K562 (cell line): ENCODE results near the gene DLK2. TPM values are rescaled to one million over a fixed set of nuclear protein-coding genes. Genes with fewer than 3 reads are reported as not detected.
A peak's percentile ranks its signal among the peaks of the same experiment; 100 is the strongest.

Source experiments
- ATAC-seq: fragments of 200-7000 bp; cut with Tn5 transposase; 3 replicates; pipeline ENCODE4 v1.9.1; 2020; ENCODE audit warnings: moderate library complexity
- BruUV-seq: library from RNA; stranded (reverse); fragments of 400-500 nt; replicated peaks from 2 replicates; lab custom pipeline; 2021; lab: Mats Ljungman, UMichigan
- CTCF ChIA-PET: fragments of 300-600 bp; formaldehyde crosslinking; extraction: SDS; loops from one replicate; lab custom pipeline; 2021; ENCODE audit warnings: low intra/inter-chr PET ratio; lab: Yijun Ruan, JAX
- POLR2A ChIA-PET: fragments of 300-600, 350-650 bp; sonication (Branson Sonifier 250); formaldehyde crosslinking; extraction: SDS; loops from one replicate; lab custom pipeline; 2021; ENCODE audit warnings: antibody characterized with exemption, inconsistent platforms; lab: Yijun Ruan, JAX
- DNase-seq, 4 experiments: peaks; one replicate each; pipeline versions ENCODE4 v3.0.0 to v3.0.0-alpha.2; 2011 to 2018; ENCODE audit warnings: low spot score in 3 of 4, mixed read lengths in 3 of 4; ENCODE audit errors: extremely low read depth in 1 of 4
- FAIRE-seq: peaks from 2 replicates; lab custom pipeline; 2011; peaks lifted over from hg19 to GRCh38; lab: Jason Lieb, UNC
- H2AFZ ChIP-seq: 2 replicates; pipeline ENCODE4 v1.6.0; 2011; ENCODE audit warnings: low read depth, low read length, control low read depth, inconsistent platforms
- H3K27ac ChIP-seq: fragments of 200-600 bp; 3 replicates; pipeline ENCODE4 v1.8.0; 2011; ENCODE audit warnings: low read depth, mild to moderate bottlenecking, control low read depth, inconsistent platforms, low read length, moderate library complexity, mixed read lengths; ENCODE audit errors: extremely low read depth
- H3K27me3 ChIP-seq, 2 experiments: fragments of 300-600 bp in 1 of 2; 2 replicates in 1 of 2; 3 replicates in 1 of 2; pipeline versions ENCODE4 v1.6.0 to v1.8.0; 2011; ENCODE audit warnings: inconsistent platforms in 2 of 2, low read length in 2 of 2, mild to moderate bottlenecking in 1 of 2, mixed read lengths in 1 of 2, moderate library complexity in 1 of 2; ENCODE audit not compliant: control insufficient read depth in 2 of 2, insufficient read depth in 2 of 2
- H3K36me3 ChIP-seq: fragments of 300-600 bp; 3 replicates; pipeline ENCODE4 v1.8.0; 2011; ENCODE audit warnings: mild to moderate bottlenecking, low read length, inconsistent platforms; ENCODE audit not compliant: control insufficient read depth, insufficient read depth
- H3K4me1 ChIP-seq, 2 experiments: fragments of 200-600 bp in 1 of 2; replicated peaks in 1 of 2; 2 replicates in 1 of 2; 3 replicates in 1 of 2; pipeline versions ENCODE4 v1.5.1 to v1.8.0; 2011; ENCODE audit warnings: inconsistent platforms in 2 of 2, low read length in 2 of 2, mild to moderate bottlenecking in 1 of 2, mixed read lengths in 1 of 2, moderate library complexity in 1 of 2; ENCODE audit not compliant: control insufficient read depth in 2 of 2, insufficient read depth in 2 of 2
- H3K4me2 ChIP-seq: 2 replicates; pipeline ENCODE4 v1.6.1; 2011; ENCODE audit warnings: low read length, control low read depth, inconsistent platforms, mixed read lengths; ENCODE audit not compliant: insufficient read depth
- H3K4me3 ChIP-seq: fragments of 200-600 bp; sonication (generic), shearing (Covaris generic); 2 replicates; pipeline ENCODE4 v1.5.1; 2016; ENCODE audit warnings: control low read depth, inconsistent platforms
- H3K79me2 ChIP-seq: fragments of 200-600 bp; 3 replicates; pipeline ENCODE4 v1.8.0; 2011; ENCODE audit warnings: low read length, inconsistent platforms; ENCODE audit not compliant: control insufficient read depth, insufficient read depth
- H3K9ac ChIP-seq, 2 experiments: 2 replicates each; pipeline versions ENCODE4 v1.6.0 to v1.6.1; 2011; ENCODE audit warnings: low read depth in 2 of 2, low read length in 2 of 2, control low read depth in 1 of 2, inconsistent platforms in 1 of 2, mild to moderate bottlenecking in 1 of 2, mixed read lengths in 1 of 2; ENCODE audit not compliant: insufficient read depth in 1 of 2
- H3K9me1 ChIP-seq: one replicate; pipeline ENCODE4 v1.6.0; 2011; ENCODE audit warnings: inconsistent platforms, mild to moderate bottlenecking, low read length, moderate library complexity; ENCODE audit not compliant: control insufficient read depth, insufficient read depth
- H3K9me3 ChIP-seq: replicated peaks from 2 replicates; pipeline ENCODE4 v1.5.1; 2011; ENCODE audit warnings: low read depth, low read length, inconsistent platforms; ENCODE audit not compliant: control insufficient read depth, insufficient read depth
- H4K20me1 ChIP-seq: replicated peaks from 2 replicates; pipeline ENCODE4 v1.6.1; 2011; ENCODE audit warnings: low read length, inconsistent platforms, mixed read lengths; ENCODE audit not compliant: control insufficient read depth, insufficient read depth
- ETS2 ChIP-seq: IDR thresholded peaks from 2 replicates; pipeline ENCODE4 v1.6.1; 2016; ENCODE audit warnings: borderline replicate concordance, missing genetic modification characterization, mild to moderate bottlenecking, moderate library complexity, missing compliant biosample characterization; ENCODE audit not compliant: poor library complexity, severe bottlenecking
- GABPB1 ChIP-seq: sonication (generic); formaldehyde crosslinking; IDR thresholded peaks from 2 replicates; pipeline ENCODE4 v1.8.0; 2022; ENCODE audit warnings: mild to moderate bottlenecking, missing genetic modification reagents
- IFI16 ChIP-seq: fragments of 250-450 bp; sonication (Bioruptor Pico); IDR thresholded peaks from 2 replicates; pipeline ENCODE4 v2.1.2; 2022; ENCODE audit warnings: mild to moderate bottlenecking, inconsistent platforms
- KDM4B ChIP-seq, 2 experiments: fragments of 450-650 bp in 1 of 2; sonication (generic) in 1 of 2; IDR thresholded peaks; 2 replicates each; pipeline ENCODE4 v1.6.1; 2016 to 2017; ENCODE audit warnings: borderline replicate concordance in 2 of 2, antibody characterized with exemption in 1 of 2, low read depth in 1 of 2, mild to moderate bottlenecking in 1 of 2
- KHSRP ChIP-seq: fragments of 450-650 bp; IDR thresholded peaks from 2 replicates; pipeline ENCODE4 v1.6.1; 2017
- NR1H2 ChIP-seq: sonication (generic); formaldehyde crosslinking; IDR thresholded peaks from 2 replicates; pipeline ENCODE4 v1.4.0; 2020; ENCODE audit warnings: mild to moderate bottlenecking, missing genetic modification reagents
- POLR2A ChIP-seq: fragments of 450-650 bp; conservative IDR thresholded peaks from 2 replicates; pipeline ENCODE4 v1.6.1; 2016
- TCF3 ChIP-seq: sonication (generic); formaldehyde crosslinking; IDR thresholded peaks from 2 replicates; pipeline ENCODE4 v1.4.0; 2020; ENCODE audit warnings: mild to moderate bottlenecking, missing genetic modification reagents
- ZNF444 ChIP-seq: fragments of 250-450 bp; sonication (Bioruptor Pico); IDR thresholded peaks from 2 replicates; pipeline ENCODE4 v1.4.0; 2020; ENCODE audit warnings: mild to moderate bottlenecking, moderate library complexity
- ZNF766 ChIP-seq: fragments of 200-800 bp; sonication (Bioruptor generic); conservative IDR thresholded peaks from 2 replicates; pipeline ENCODE4 v1.6.1; 2016; ENCODE audit warnings: missing genetic modification characterization, missing compliant biosample characterization
- ZNF778 ChIP-seq: fragments of 450-650 bp; formaldehyde crosslinking; IDR thresholded peaks from 2 replicates; pipeline ENCODE4 v1.4.0; 2020; ENCODE audit warnings: mild to moderate bottlenecking, moderate library complexity
- WGBS: fragments of 100-300 bp; shearing (Covaris generic); methylation state at CpG from one replicate; pipeline ENCODE4 v1.1.6; 2016; ENCODE audit warnings: low coverage, mixed read lengths; ENCODE audit not compliant: insufficient coverage; ENCODE audit errors: missing lambda C conversion rate; 5-methylcytosine and 5-hydroxymethylcytosine counted together
- in situ Hi-C: fragments of 300-500 bp; cut with MboI; formaldehyde crosslinking; loops from 4 replicates; pipeline ENCODE4 v1.15.0; 2018; ENCODE audit warnings: inconsistent platforms, mixed read lengths
- intact Hi-C: fragments of 100-400 bp; cut with micrococcal nuclease; formaldehyde crosslinking; loops from 2 replicates; pipeline ENCODE4 v1.14.2; 2022
- polyA plus RNA-seq, 8 experiments: library from polyadenylated mRNA; depleted of rRNA in 4 of 8; stranded (reverse) in 5 of 8; unstranded in 3 of 8; fragments of >200 nt; fragmentation: Nextera tagmentation in 2 of 8; fragmentation: Illumina TruSeq in 1 of 8; extraction: Ambion mirVana in 2 of 8; extraction: Trizol in 1 of 8; gene quantifications; 2 replicates each; pipeline versions ENCODE4 v1.2.1 to v1.2.3, GENCODE V29; 2011 to 2014; ENCODE audit warnings: inconsistent platforms in 1 of 8, missing spikeins in 1 of 8
- total RNA-seq, 7 experiments: library from RNA; depleted of rRNA in 6 of 7; stranded (reverse); fragments of >200 nt in 6 of 7; fragmentation: Illumina TruSeq in 2 of 7; extraction: Trizol in 2 of 7; gene quantifications; 2 replicates each; pipeline versions ENCODE4 v1.2.1 to v1.2.3, GENCODE V29; 2011 to 2021; ENCODE audit warnings: low replicate concordance in 1 of 7
- TF ChIP-seq, protein P1 (sequence below): sonication (generic); formaldehyde crosslinking; IDR thresholded peaks from 2 replicates; pipeline ENCODE4 v1.8.0; 2023; ENCODE audit warnings: mild to moderate bottlenecking, missing genetic modification reagents

DLK2 gene
- total and polyA plus RNA-seq, 9 of the 15 experiments (the other 6 are each of a cell fraction or from before 2014, with no cell fraction given) = 0.11 to 0.53 (median 0.29) TPM; not detected in 3

DNA sequence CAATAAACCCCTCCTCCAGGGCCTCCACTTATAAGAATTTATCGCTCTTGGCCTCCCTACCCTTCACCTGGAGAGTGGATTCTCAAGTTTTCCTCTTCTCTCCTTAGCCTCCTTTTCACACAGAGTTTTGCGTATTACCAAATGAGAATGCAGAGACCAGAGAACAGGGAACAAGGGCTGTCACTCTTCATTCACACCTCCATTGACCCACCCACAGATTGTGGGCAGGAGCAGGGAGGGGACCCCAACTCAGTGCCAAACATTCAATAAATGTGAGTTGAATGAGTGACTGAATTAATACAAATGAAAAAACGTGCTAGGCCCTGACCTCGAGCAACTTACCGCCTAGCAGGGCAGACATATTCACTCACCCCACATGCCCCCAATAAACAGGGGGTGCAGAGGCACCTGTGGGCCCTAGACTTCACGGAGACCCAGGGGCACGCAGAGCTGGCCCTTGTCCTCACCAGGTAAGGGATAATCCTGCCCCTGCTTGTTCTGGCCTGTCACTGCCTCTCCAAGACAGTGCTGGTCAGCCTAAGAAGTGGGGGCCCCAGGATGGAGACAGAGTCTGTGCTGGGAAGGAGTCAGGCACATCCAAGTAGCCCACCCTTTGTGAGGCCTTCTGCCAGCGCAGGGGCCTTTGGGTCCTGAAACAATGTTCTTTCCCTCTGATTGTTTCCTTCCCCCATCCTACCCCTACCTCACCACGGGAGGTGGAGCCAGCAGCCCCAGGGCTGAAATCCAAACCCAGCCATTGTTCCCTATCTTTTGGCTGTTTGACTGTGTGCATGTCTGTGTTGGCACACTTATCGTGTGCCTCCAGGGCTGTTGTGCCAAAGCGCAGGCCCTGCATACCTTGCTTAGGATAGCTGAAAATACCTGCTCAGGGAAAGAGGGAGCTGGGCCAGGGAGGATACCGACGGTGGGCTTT, 13.7 kb upstream of the DLK2 start (continued):
- TF ChIP-seq ZNF444 (CRISPR knock-in tag) (no peak), ZNF778 (CRISPR knock-in tag) (no peak), ZNF766 (no peak), KHSRP (no peak), ETS2 (tag) (no peak)
- TF ChIP-seq, all 486 proteins: peak for 0

DNA sequence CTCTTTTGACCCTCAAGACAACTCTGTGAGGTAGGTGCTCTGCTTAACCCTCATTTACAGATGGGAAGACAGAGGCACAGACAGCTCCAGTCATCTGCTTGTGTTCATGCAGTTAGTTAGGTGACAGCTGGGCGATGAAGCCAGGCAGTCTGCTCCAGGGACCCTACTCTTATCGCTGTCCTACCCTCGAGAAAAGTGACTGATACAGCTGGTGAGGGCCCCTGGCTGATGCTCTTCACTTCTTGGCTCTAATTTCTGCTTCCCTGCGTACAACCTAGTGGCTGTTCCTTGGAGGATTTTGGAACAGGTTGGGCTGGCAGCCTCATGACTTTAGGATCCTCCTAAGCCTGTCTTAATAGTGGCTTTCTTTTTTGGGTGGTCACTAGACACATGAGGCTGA, 12.9 kb upstream of the DLK2 start:
- Histone ChIP-seq H3K79me2 (no peaks in the 10 kb centered on the region), H3K4me3 (no peak overlapping the region), H3K4me2 (no peak overlapping the region), H4K20me1 (no peaks in the 10 kb centered on the region), H3K9me1 (no peaks in the 10 kb centered on the region), H2AFZ (peak overlapping the region; percentile 37; the same call in 1 of the 2 replicates), H3K27ac (no peak overlapping the region), H3K27me3 (peaks cover under 1 to 4% of the 10 kb centered on the region in 2 experiments; a peak in 2 of 5 replicates), H3K9ac (peak overlapping the region in 1 of 2 experiments; percentile 31; a peak in 1 of 4 replicates), H3K4me1 (no peaks in the 10 kb centered on the region; a peak in 2 of 5 replicates), H3K9me3 (no peaks in the 10 kb centered on the region), H3K36me3 (no peaks in the 10 kb centered on the region)
- POLR2A ChIA-PET = interaction anchor here (1.6 kb wide), 1 partner anchor 10 kb away, joined by 5 read pairs; the partner anchor contains the start of gene TJAP1
- DNase-seq = no peak
- TF ChIP-seq GABPB1 (CRISPR knock-in tag) = no peak
- TF ChIP-seq, protein P1, sequence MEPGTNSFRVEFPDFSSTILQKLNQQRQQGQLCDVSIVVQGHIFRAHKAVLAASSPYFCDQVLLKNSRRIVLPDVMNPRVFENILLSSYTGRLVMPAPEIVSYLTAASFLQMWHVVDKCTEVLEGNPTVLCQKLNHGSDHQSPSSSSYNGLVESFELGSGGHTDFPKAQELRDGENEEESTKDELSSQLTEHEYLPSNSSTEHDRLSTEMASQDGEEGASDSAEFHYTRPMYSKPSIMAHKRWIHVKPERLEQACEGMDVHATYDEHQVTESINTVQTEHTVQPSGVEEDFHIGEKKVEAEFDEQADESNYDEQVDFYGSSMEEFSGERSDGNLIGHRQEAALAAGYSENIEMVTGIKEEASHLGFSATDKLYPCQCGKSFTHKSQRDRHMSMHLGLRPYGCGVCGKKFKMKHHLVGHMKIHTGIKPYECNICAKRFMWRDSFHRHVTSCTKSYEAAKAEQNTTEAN (CRISPR knock-in tag) = no peak
- TF ChIP-seq TCF3 (CRISPR knock-in tag) = no peak
- no peak for TF ChIP-seq POLR2A
- no peak for TF ChIP-seq NR1H2
- TF ChIP-seq IFI16 = no peak
- no peak for TF ChIP-seq KDM4B (IDR thresholded peaks at IDR 0.05; ENCODE audit: borderline replicate concordance in 2 of 2, low read depth in 1 of 2)
- ATAC-seq = peak; percentile 30
- CTCF ChIA-PET = no interaction called here
- FAIRE-seq = peak; percentile 42
- BruUV-seq = no TSS peak
- in situ Hi-C loops = no loop called here
- WGBS = 15% methylated on average over 4 of the region's 4 CpGs
- intact Hi-C loops = no loop called here
